ENCODE results near the gene EFCAB10.
"Not testable (repeated sequence)": the region's sequence is repeated elsewhere in the genome, so short reads cannot be mapped to it uniquely, and the experiment has no call there.

EFCAB10 gene

GRCh38 chr7:105521027-105521716 is 60.1 kb downstream of the EFCAB10 start:
- TF ChIP-seq CTCF (IDR thresholded peaks at IDR 0.05; ENCODE audit: low read depth, low read length, missing control alignments) = no peak
- DNase-seq (ENCODE audit: low read depth) = no peak
- H3K4me3 ChIP-seq (ENCODE audit: low read depth, low read length) = peak overlapping the region; percentile 97

- peak overlapping the region; percentile 97; the same call in 1 of the 2 replicates for H3K4me3 ChIP-seq (ENCODE audit: low read depth, low read length)
- not testable (repeated sequence) for DNase-seq (ENCODE audit: low read depth)
Measured at GRCh38 chr7:105520620-105521019, 60.7 kb downstream of the EFCAB10 start.

- TF ChIP-seq CTCF (IDR thresholded peaks at IDR 0.05; ENCODE audit: low read depth, low read length, missing control alignments) = no peak
- DNase-seq (ENCODE audit: low read depth) = no peak
- no peak overlapping the region for H3K4me3 ChIP-seq (ENCODE audit: low read depth, low read length)
Measured at GRCh38 chr7:105519353-105519752, 61.9 kb downstream of the EFCAB10 start.

GRCh38 chr7:105515610-105516009 is 65.7 kb downstream of the EFCAB10 start:
- DNase-seq (ENCODE audit: low read depth); H3K4me3 ChIP-seq (ENCODE audit: low read depth, low read length): not testable (repeated sequence)

All from GM12864 (cell line).